GM23338 (cell line): ENCODE results near the gene TRIM64. TPM values are rescaled to one million over a fixed set of nuclear protein-coding genes. Genes with fewer than 3 reads are reported as not detected.
"Not testable (repeated sequence)": the region's sequence is repeated elsewhere in the genome, so short reads cannot be mapped to it uniquely, and the experiment has no call there.

Source experiments
- ATAC-seq: fragments of 200-7000 bp; cut with Tn5 transposase; 3 replicates; pipeline ENCODE4 v1.9.1; 2020
- DNase-seq: peaks from one replicate; pipeline ENCODE4 v3.0.0-alpha.2; 2015; ENCODE audit warnings: low spot score
- H2AFZ ChIP-seq: fragments of 200-600 bp; sonication (generic); 2 replicates; pipeline ENCODE4 v1.8.0; 2016; ENCODE audit warnings: antibody characterized with exemption, mild to moderate bottlenecking, moderate library complexity
- H3F3A ChIP-seq: fragments of 200-600 bp; sonication (generic); replicated peaks from 2 replicates; pipeline ENCODE4 v1.8.0; 2017; ENCODE audit warnings: antibody characterized with exemption, mixed run types, low read depth
- H3K27ac ChIP-seq: fragments of 200-600 bp; sonication (generic); 2 replicates; pipeline ENCODE4 v1.6.1; 2016; ENCODE audit warnings: low read depth
- H3K27me3 ChIP-seq: fragments of 200-600 bp; sonication (generic); 2 replicates; pipeline ENCODE4 v1.8.0; 2016; ENCODE audit warnings: mild to moderate bottlenecking, mixed run types, moderate library complexity; ENCODE audit not compliant: insufficient read depth
- H3K36me3 ChIP-seq: fragments of 200-600 bp; sonication (generic); 2 replicates; pipeline ENCODE4 v1.8.0; 2016; ENCODE audit warnings: mild to moderate bottlenecking; ENCODE audit not compliant: insufficient read depth
- H3K4me1 ChIP-seq: fragments of 200-600 bp; sonication (generic); 2 replicates; pipeline ENCODE4 v1.8.0; 2016; ENCODE audit warnings: mild to moderate bottlenecking, moderate library complexity; ENCODE audit not compliant: insufficient read depth
- H3K4me2 ChIP-seq: fragments of 200-600 bp; sonication (generic); 2 replicates; pipeline ENCODE4 v1.7.1; 2017; ENCODE audit warnings: mixed run types
- H3K4me3 ChIP-seq: fragments of 200-600 bp; sonication (generic); 2 replicates; pipeline ENCODE4 v1.6.1; 2016; ENCODE audit warnings: mixed run types
- H3K79me2 ChIP-seq: fragments of 200-600 bp; sonication (generic); replicated peaks from 2 replicates; pipeline ENCODE4 v1.8.0; 2017; ENCODE audit warnings: mild to moderate bottlenecking; ENCODE audit not compliant: insufficient read depth
- H3K9me2 ChIP-seq: fragments of 200-600 bp; sonication (generic); 2 replicates; pipeline ENCODE4 v1.8.0; 2017; ENCODE audit not compliant: insufficient read depth
- H4K20me1 ChIP-seq: fragments of 200-600 bp; sonication (generic); replicated peaks from 2 replicates; pipeline ENCODE4 v1.8.0; 2017; ENCODE audit warnings: mild to moderate bottlenecking; ENCODE audit not compliant: insufficient read depth
- H3K27ac Mint-ChIP-seq: 2 replicates; pipeline ENCODE4 v1.8.0; 2020; ENCODE audit warnings: inconsistent platforms, mild to moderate bottlenecking, moderate library complexity, mixed read lengths
- H3K27me3 Mint-ChIP-seq: 3 replicates; pipeline ENCODE4 v1.8.0; 2022; ENCODE audit warnings: low read depth, mild to moderate bottlenecking, moderate library complexity, mixed read lengths, inconsistent platforms; ENCODE audit not compliant: insufficient read depth, poor library complexity
- H3K36me3 Mint-ChIP-seq: 3 replicates; pipeline ENCODE4 v1.8.0; 2021; ENCODE audit warnings: low read depth, mild to moderate bottlenecking, inconsistent platforms, moderate library complexity, mixed read lengths
- H3K4me1 Mint-ChIP-seq: 3 replicates; pipeline ENCODE4 v1.8.0; 2020; ENCODE audit warnings: mild to moderate bottlenecking, inconsistent platforms, mixed read lengths
- H3K4me3 Mint-ChIP-seq: 3 replicates; pipeline ENCODE4 v1.8.0; 2021; ENCODE audit warnings: moderate library complexity, mild to moderate bottlenecking, inconsistent platforms, mixed read lengths
- H3K9me3 Mint-ChIP-seq: 3 replicates; pipeline ENCODE4 v1.8.0; 2020; ENCODE audit warnings: moderate library complexity, mild to moderate bottlenecking, inconsistent platforms, mixed read lengths
- CREB1 ChIP-seq: fragments of 250-450 bp; sonication (Bioruptor Pico); IDR thresholded peaks from 2 replicates; pipeline ENCODE4 v1.5.0; 2020; ENCODE audit warnings: low read depth, mild to moderate bottlenecking, moderate library complexity
- ETS1 ChIP-seq: IDR thresholded peaks from 2 replicates; pipeline ENCODE4 v1.6.1; 2016; ENCODE audit warnings: antibody characterized with exemption
- polyA plus RNA-seq: library from polyadenylated mRNA; unstranded; fragments of >200 nt; fragmentation: Nextera tagmentation; extraction: Ambion mirVana; gene quantifications from 2 replicates; pipeline ENCODE4 v1.2.1, GENCODE V29; 2016
- small RNA-seq: library from RNA; depleted of rRNA; stranded (forward); fragments of <200 nt; gene quantifications from one replicate; pipeline ENCODE3, GENCODE V24; 2014; ENCODE audit warnings: low replicate concordance
- total RNA-seq: library from RNA; depleted of rRNA; stranded (reverse); fragments of >200 nt; shearing (Covaris generic); gene quantifications from 2 replicates; pipeline ENCODE4 v1.2.3, GENCODE V29; 2014; rRNA removed

TRIM64 gene
- total and polyA plus RNA-seq, 2 experiments from 2014 or later = 0.10 TPM

DNA sequence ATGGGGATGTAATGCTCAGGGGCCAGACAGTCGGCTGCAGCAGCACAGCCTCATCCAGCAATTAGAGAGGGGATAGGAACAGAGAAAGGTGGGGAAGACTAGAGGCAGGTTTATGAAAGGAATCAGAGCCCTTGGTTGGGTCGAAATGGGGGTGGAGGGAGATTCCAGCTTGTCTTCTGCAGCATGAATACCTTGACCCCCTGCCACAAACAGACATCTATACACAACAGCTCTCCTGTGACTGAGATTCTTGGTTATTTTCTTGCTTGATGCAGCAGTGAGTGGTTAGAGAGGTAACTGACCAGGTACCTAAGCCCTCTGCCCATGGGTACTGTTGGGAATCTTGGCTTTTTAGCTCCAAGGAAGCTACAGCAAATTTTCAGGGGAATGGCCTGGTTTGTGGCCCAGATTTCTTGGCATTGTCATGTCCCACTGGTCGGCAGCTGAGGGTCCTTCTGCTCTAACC, 43.6 kb upstream of the TRIM64 start, which contains the start of gene TRIM49D1 (continued):
- TF ChIP-seq CREB1 (CRISPR knock-in tag) (no peak), ETS1 (no peak)

DNA sequence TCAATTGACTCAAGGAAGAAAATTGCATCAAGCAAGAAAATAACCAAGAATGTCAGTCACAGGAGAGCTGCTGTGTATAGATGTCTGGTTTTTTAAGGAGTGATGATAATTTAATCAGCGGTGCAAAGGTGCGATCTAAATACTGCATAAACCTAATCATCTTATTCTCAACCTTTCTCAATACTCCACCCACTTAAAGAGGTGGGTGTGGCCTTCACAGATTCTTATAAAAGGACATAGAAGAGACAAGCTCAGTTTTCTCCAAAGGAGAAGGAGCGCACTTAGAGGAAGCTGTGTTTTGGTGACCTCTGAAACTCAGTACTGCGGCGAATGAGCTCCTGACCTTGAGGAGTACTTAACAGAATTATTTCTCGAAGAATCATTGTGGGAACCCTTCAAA, 42.1 kb upstream of the TRIM64 start, which contains the start of gene TRIM49D2:
Gene TRIM49D2, plus strand, starts transcription at position 301 of the 400 bp plus-strand sequence. CDS start 2,698 bp downstream, outside the sequence.
- H3K9me3 Mint-ChIP-seq, H3K4me3 ChIP-seq, H3K4me2 ChIP-seq, H3K27me3 ChIP-seq, H3K4me1 ChIP-seq, H3K36me3 ChIP-seq, H3K9me2 ChIP-seq, H3K27me3 Mint-ChIP-seq, ATAC-seq, H3K27ac ChIP-seq, H3K4me3 Mint-ChIP-seq, H3K4me1 Mint-ChIP-seq, H3K79me2 ChIP-seq, H4K20me1 ChIP-seq, H3K27ac Mint-ChIP-seq, H3F3A ChIP-seq, H2AFZ ChIP-seq, H3K36me3 Mint-ChIP-seq, DNase-seq: not testable (repeated sequence)

DNA sequence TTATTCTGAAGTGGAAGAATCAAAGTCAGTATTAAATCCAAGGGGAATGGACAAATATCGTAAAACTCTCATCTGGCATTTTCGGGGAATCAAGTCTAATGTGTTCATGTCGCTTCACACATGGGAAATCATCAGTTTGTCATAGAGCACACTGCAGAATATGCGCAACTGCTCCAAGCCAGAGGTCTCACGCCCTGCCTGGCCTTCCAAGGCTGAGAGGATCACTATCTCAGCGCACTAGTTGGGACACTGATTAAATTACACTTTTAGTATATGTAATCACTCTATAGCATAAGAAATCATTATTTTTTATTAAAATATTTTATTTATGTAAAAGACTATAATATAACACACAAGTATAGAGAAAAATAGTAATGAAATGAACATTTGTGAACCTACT, 5.0 kb upstream of the TRIM64 start:
- not testable (repeated sequence) for H3K4me3 Mint-ChIP-seq, H3K27me3 ChIP-seq, H4K20me1 ChIP-seq, H3K4me1 Mint-ChIP-seq, H3K27me3 Mint-ChIP-seq, H3K4me1 ChIP-seq, H3K79me2 ChIP-seq, H3K27ac ChIP-seq, H2AFZ ChIP-seq, H3K36me3 Mint-ChIP-seq, H3K4me3 ChIP-seq, H3K9me2 ChIP-seq, DNase-seq, H3K27ac Mint-ChIP-seq, ATAC-seq, H3K9me3 Mint-ChIP-seq, H3K4me2 ChIP-seq, H3F3A ChIP-seq, H3K36me3 ChIP-seq

Small RNAs within 50 kb of the gene (small RNA-seq; reads per million reads assigned to genes)
- not detected for gene AP004607.1

Other genes with a start within 250 kb of the TRIM64 start
- 0.27 TPM in 1 of 2 replicates, not detected in the other for gene TRIM49, start 157.5 kb upstream of the TRIM64 start, total RNA-seq
- gene TRIM49, start 157.5 kb upstream of the TRIM64 start, polyA plus RNA-seq = 0.12 TPM in 1 of 2 replicates, not detected in the other
- gene TRIM64B, start 87.5 kb upstream of the TRIM64 start, total RNA-seq = not detected in 2 replicates
- gene TRIM64B, start 87.5 kb upstream of the TRIM64 start, polyA plus RNA-seq = not detected in 2 replicates
- gene TRIM49D1, start 43.8 kb upstream of the TRIM64 start, total RNA-seq = 0.10 TPM in 1 of 2 replicates, not detected in the other
- 0.16 TPM in 1 of 2 replicates, not detected in the other for gene TRIM49D1, start 43.8 kb upstream of the TRIM64 start, polyA plus RNA-seq
- gene TRIM49D2, start 42.0 kb upstream of the TRIM64 start, total RNA-seq = not detected in 2 replicates
- gene TRIM49D2, start 42.0 kb upstream of the TRIM64 start, polyA plus RNA-seq = not detected in 2 replicates
- not detected in 2 replicates for gene TRIM49C, start 65.1 kb downstream of the TRIM64 start, total RNA-seq
- not detected in 2 replicates for gene TRIM49C, start 65.1 kb downstream of the TRIM64 start, polyA plus RNA-seq
- not detected in 2 replicates for gene UBTFL1, start 119.9 kb downstream of the TRIM64 start, total RNA-seq
- gene UBTFL1, start 119.9 kb downstream of the TRIM64 start, polyA plus RNA-seq = not detected in 2 replicates
- gene NAALAD2, start 168.6 kb downstream of the TRIM64 start, total RNA-seq = 4.3 and 12.4 TPM in 2 replicates
- gene NAALAD2, start 168.6 kb downstream of the TRIM64 start, polyA plus RNA-seq = 3.1 and 3.4 TPM in 2 replicates